Esophagus muscularis mucosa (tissue), 4 donors: ENCODE measurements around the gene IGIP.

Source experiments
- EP300 ChIP-seq: sonication (generic); formaldehyde crosslinking; IDR thresholded peaks from one replicate; pipeline ENCODE4 v1.6.1; 2017; ENCODE audit warnings: antibody characterized with exemption
- POLR2A ChIP-seq: fragments of 450-650 bp; IDR thresholded peaks from one replicate; pipeline ENCODE4 v1.6.1; 2017; ENCODE audit warnings: antibody characterized with exemption, moderate library complexity, mild to moderate bottlenecking, low read depth
- POLR2AphosphoS5 ChIP-seq, 2 donors: sonication (generic); formaldehyde crosslinking; IDR thresholded peaks; one replicate each; pipeline ENCODE4 v1.6.1; 2017; ENCODE audit warnings: antibody characterized with exemption in 2 of 2
- TF ChIP-seq, protein P1 (sequence below), 3 experiments: fragments of 200-600 bp in 2 of 3; fragments of 450-650 bp in 1 of 3; sonication (generic) in 2 of 3; IDR thresholded peaks; one replicate each; pipeline ENCODE4 v1.5.1; 2017 to 2019; ENCODE audit warnings: antibody characterized with exemption in 3 of 3, mild to moderate bottlenecking in 2 of 3, moderate library complexity in 1 of 3

DNA sequence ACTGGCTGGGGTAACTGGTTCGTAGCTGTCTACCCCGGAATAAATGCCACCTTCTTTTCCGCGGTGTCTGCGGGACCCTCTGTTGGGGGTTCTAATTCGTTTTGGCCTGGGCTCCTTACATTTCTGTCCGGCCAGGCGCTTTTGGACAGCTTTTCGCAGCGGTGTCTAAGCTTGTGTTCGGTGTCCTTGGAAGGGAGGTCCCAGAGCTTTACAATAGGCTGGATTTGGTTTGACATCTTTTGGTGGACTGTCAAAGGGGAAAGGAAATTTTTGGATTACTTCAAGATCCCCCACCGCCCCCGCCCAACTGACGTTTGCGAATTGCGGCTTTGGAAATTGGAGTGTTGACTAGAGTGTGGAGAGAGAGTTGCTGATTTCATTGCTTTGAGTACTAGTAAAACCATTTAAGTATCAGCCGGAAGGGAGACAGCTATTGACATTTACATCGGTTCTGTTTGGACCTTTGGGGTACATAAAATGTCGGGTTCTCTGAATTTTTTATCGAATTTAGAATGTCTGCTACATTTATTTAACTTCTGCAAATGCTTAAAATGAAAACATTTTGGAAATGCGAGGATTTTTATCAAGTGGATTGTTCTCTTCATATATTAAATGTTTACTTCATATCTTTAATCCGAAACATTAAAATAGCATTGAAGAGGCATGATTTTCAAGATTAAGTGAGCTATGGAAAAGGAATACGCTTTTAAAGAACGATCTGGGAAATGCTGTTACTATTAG, 16.5 kb upstream of the IGIP start:
- TF ChIP-seq EP300 (no peak), POLR2A (no peak), POLR2AphosphoS5 (IDR thresholded peaks at IDR 0.05) (no peak)
- TF ChIP-seq, protein P1, sequence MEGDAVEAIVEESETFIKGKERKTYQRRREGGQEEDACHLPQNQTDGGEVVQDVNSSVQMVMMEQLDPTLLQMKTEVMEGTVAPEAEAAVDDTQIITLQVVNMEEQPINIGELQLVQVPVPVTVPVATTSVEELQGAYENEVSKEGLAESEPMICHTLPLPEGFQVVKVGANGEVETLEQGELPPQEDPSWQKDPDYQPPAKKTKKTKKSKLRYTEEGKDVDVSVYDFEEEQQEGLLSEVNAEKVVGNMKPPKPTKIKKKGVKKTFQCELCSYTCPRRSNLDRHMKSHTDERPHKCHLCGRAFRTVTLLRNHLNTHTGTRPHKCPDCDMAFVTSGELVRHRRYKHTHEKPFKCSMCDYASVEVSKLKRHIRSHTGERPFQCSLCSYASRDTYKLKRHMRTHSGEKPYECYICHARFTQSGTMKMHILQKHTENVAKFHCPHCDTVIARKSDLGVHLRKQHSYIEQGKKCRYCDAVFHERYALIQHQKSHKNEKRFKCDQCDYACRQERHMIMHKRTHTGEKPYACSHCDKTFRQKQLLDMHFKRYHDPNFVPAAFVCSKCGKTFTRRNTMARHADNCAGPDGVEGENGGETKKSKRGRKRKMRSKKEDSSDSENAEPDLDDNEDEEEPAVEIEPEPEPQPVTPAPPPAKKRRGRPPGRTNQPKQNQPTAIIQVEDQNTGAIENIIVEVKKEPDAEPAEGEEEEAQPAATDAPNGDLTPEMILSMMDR (IDR thresholded peaks at IDR 0.05), result no peak
